GM19463 (cell line): Measurements from ENCODE around the gene PTPRD.

Experiments used
- ATAC-seq: cut with Tn5 transposase; IDR thresholded peaks from one replicate; pipeline ENCODE4 v1.9.1; 2021; ENCODE audit warnings: mild to moderate bottlenecking, moderate library complexity; ENCODE audit not compliant: unreplicated experiment

PTPRD gene

DNA sequence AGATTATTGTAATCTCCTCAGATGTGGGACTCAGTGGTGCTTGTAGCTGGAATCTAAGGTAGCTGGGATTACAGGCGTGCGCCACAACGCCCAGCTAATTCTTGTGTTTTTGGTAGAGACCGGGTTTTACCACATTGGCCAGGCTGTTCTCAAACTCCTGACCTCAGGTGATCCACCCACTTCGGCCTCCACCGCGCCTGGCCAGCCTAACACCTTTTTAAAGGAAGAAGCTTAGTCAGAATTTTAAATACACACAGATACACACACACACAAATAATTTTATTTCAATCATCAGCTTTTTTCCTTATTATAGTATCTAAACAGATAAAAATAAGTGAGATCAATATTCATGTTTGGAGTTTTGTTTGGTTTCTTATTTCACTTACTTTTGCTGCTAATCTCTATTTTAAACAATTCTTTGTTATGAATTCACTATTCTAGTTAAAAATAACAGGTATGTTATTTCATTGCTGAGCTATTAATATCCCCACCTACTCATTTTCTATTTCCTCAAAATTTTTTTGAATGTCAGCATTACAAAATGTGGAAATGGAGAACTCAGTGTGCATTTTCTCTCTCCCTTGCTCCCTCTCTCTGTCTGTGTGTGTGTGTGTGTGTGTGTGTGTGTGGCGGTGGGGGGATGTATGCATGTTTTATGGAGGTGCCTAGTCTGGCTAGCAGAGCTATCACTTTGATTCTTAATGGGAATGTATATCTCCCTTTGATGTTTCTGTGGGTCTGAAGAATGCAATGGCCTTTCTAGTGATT, 1852.6 kb downstream of the PTPRD start:
- no peak for ATAC-seq

DNA sequence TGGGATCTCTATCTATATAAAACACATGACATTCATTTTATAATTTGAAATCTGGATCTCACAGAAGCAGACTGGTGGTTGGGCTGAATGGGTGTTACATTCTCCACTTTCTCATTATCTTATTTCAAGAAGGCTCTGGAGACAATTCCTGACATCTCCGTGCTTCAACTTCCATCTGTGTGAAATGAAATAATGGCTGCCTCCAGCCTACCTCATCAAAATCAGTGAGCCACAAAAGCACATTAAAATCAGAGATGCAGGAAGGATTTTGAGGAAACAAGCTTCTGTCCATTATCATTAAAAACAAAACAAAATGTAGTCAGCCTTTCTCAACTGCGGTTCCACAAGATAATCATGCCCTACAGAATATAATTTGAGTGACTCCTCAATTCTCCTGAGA, 1854.9 kb downstream of the PTPRD start:
- no peak for ATAC-seq

GRCh38 chr9:8754751-8755150, 1858.1 kb downstream of the PTPRD start:
- no peak for ATAC-seq

DNA sequence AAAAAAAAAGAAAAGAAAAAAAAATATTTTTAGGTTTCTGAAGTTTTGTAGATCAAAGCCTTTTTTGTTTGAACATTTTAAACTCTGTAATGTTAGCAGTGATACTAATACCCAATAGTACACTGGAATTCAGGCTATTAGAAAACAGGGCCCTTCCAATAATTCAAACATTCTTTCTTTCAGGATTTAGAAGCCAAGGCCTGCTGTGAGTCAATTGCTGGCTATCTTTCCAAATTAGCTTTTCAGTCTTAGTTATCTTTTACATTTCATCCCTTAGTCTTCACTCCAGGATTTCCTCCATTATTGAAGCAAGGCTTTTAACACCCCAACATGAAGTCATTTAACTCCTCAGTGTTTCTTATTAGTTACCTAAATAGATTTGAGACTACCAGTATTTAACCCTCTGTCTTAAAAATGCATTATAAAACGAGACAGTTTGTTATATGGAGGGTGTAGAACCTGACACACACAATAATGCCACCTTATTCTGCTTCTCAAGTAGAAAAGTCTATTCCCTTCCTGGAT, 1861.3 kb downstream of the PTPRD start:
- no peak for ATAC-seq

GRCh38 chr9:8750639-8751051, 1862.2 kb downstream of the PTPRD start:
- no peak for ATAC-seq

DNA sequence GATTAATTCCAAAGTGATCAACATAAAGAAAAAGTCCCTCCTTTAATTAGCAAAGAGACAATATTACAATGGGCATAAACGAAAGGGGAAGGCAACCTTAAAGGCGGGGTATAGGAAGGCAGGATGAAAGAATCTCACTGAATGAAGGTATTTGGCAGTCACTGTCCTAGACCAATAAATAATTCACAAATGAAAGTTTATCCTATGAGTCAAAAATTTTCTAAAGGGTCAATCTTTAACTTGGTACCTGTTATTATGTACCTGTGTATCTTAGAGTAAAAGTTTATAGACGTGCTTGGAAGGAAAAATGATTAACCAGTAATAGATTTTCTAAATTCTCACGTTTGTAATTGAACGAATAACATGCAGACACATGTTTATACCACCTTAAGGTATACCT, 1867.5 kb downstream of the PTPRD start:
- no peak for ATAC-seq

DNA sequence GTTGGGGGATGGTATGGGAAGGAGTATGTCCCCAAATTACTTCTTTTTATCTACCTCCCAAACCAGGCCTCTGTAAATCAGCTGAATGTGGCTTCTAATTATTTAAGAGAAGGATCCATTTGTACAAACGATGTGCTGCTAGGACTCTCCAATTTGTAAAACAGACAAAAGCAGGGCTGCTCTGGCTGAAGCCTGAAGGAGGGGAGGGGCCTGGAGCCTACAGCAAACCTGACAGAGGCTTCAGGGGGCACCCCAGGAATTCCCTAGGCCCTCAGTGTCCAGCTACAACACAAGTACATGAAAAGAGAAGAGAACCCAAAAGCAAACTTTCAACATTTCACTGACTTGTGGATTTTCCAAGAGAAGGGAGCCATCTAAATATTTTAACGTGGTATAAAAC, 1873.9 kb downstream of the PTPRD start:
- ATAC-seq, result no peak

DNA sequence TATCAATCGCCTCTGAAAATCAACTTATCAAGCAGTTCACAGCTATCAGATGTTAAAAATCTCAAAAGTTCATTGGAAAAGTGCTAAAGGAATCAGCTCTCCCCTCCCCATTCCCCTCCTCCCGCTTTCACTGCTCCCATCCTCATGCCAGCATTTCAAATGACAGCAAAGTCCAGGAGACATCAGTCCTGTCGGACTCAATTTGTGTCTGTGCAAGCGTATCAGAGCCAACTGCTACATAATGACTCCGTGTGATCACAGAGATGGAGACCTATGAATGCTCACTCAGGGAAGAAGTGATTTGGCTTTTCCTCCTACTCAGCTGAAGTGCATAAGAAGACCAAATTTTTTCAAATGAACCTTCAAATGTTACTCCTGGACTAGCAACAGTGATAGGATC, 1876.0 kb downstream of the PTPRD start:
- no peak for ATAC-seq

DNA sequence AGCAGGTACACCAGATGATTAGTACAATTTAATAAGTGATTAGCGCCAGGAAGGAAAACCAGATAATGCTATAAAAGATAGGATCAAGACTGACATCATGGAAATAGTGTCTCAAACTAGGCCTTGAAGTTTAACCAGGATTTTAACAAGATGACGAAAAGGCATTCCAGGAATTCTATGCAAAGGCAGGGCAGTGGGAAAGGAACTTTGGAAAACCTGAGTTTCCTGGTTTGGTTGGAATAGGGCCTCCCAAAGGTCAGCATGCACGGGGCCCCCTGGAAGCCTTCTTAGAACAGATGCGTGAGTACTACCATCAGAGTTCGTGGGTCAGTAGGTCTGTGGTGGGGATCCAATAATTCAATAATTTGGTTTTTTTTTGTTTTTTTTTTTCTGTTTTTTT, 1878.0 kb downstream of the PTPRD start:
- no peak for ATAC-seq

DNA sequence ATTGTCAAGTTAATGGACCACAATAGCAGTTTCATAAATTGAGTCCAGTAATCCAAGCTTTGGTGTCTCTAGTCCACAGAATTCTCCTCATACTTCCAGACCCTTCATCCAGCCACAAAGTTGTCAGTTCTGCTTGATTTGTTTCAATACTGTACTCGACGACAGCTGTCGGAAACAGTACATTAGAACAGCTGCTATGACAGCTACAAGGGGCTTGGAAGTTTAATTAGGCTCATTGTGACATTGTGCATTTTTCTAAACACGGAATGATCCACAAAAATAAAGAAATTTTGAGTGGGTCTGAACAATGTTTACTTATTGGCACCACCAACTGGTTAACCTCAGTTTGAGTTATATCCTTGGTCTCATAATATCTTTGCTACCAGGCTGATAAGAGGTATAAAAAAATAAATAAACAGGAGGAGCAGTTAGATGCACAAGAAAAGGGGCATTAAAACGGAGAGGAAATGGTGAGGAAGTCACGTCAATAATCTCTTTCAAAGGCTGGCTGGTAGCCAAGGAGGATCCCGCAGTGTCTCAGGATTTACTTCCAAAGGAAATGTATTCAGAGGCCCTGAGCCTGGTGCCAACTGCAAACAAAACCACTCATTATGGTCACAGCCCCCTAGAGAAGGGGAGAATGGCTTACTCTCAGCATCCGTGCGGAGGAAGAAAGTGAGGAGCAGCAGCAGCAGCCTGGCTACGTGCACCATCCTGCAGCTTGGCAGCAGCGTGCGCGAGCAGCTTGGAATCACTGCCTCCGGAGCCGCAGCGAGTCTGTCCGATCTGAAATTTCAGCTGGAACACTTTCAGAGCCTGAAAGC, 1879.5 kb downstream of the PTPRD start:
- ATAC-seq, result no peak

DNA sequence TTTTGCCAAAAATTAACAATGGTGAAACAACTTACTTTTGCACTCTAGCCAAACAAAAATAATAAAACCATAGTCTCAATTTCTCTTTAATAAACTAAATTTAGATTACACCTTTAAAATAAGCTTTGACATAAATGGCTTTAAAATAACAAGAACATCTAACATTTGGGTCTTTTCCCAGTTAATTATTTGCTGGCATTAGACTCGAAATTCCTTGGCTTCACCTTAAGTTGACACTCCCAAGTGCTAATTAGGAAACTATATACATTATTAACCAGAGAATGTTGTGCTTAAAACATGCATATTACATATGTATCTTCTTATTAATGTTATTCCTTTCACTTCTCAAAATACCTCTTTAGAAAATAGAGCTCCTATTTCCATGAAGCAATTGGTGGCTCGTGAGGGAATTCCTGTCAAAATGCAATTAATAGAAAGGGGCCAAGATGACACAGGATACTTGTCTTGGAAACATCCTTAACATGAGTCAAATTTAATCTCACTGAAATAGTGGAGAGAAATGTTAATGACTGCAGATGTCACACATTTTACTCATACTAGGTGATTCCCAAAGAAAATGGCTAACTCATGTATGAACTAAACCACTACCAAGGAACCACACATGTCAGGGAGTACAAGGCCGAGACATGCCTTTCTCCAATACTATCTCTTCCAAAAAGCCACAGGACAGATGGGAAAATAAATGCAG, 1880.3 kb downstream of the PTPRD start:
- no peak for ATAC-seq

DNA sequence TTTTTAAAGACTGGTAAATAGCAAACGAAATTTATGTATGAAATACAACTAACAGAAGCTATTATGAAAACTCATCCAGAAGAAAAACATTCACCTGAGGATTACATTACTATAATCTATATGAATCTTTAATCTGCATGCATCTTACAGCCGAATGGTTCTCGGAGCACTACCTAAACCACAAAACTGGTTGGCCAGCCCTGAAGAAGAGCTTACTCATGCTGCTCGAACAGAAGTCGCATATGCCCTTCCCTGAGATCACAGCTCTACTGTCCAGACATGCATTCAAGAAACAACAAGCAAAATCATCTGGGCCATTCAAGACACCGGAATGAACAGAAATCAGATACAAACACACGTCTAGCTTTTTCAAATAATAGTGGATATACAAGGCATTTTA, 1882.2 kb downstream of the PTPRD start:
- ATAC-seq, result no peak

- no peak for ATAC-seq
Measured at GRCh38 chr9:8728910-8729309, 1883.9 kb downstream of the PTPRD start.

GRCh38 chr9:8727191-8727590, 1885.6 kb downstream of the PTPRD start:
- ATAC-seq, result no peak

GRCh38 chr9:8726692-8727091, 1886.1 kb downstream of the PTPRD start:
- ATAC-seq, result no peak

DNA sequence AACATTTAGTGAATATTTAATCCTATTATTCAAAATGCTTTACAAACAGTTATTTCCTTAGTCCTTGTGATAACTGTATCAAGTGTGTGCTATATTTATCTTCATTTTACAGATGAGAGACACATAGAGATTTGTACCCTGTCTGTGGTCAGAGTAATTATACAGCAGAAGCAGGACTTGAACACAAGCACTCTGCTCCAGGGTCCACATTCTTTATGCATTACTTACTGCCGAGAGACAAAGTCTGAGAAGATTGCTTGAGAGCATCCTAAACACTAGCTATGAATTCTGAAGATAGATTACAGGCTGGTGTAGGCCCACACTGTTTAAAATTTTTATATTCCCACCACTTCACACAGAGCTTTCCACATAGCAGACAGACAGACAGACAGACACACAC, 1887.2 kb downstream of the PTPRD start:
- ATAC-seq, result no peak

DNA sequence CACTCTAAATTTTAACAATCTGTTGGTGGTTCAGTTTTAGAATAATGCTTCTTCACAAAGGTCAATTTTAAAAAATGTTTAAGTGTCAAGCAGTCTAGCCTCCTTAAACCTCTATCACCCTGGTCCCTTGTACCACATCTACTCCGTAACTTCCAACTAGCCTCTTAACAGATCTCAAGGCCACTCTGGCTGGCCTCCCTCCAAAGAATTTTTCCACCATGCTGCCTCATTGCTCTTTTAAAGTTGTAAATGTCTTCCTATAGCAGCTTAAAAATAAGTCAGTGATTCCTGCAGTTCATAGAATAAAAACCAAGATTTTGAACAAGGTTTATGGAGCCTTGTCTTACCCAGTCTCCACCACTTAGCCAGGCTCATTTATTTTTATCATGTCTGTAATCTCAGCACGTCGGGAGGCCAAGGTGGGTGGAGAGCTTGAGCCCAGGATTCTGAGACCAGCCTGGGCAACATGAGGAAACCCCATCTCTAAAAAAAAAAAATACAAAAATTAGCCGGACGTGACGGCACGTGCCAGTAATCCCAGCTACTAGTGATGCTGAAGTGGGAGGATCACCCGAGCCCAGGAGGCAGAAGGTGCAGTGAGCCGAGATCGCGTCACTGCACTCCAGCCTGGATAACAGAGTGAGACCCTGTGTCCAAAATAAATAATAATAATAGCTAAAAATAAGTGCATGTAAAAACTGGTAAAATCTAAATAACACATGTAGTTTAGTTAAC, 1888.4 kb downstream of the PTPRD start:
- ATAC-seq, result no peak

GRCh38 chr9:8723195-8723594, 1889.6 kb downstream of the PTPRD start:
- ATAC-seq, result no peak

DNA sequence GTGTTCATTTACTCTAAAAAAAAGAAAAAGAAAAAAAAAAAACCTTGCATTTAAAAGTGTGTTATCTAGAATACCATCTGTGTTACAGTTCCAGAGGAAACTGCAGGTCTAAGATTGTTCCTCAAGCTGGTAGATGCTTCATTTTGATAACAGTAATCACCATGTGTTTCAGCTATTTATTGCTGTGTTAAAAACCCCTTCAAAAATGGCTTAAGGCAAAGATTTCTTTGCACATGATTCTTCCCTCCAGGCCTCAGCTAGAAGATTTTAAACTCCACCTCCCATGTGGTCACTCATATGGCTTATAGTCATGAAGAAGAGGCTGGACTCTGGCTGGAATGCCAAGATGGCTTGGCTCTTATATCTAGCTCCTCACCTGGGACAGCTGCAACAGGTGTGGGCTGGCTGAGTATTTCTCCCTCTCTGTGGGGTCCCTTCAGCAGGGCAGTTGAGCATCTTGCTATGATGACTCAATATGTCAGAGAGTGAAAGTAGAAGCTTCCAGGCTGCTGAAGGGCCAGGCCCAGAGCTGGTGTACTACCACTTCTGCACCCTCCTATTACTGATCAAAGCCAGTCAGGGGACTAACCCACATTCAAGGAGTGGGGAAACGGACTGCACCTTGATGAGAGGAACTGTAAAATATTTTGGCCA, 1892.8 kb downstream of the PTPRD start:
- no peak for ATAC-seq

- no peak for ATAC-seq
Measured at GRCh38 chr9:8718121-8718725, 1894.6 kb downstream of the PTPRD start.
